MCF 10A (cell line): ENCODE results near the gene TIMELESS. TPM values are rescaled to one million over a fixed set of nuclear protein-coding genes. Genes with fewer than 3 reads are reported as not detected.

Experiments used
- BruUV-seq: library from RNA; stranded (reverse); fragments of 400-500 nt; replicated peaks from 2 replicates; lab custom pipeline; 2021; lab: Mats Ljungman, UMichigan
- CTCF ChIA-PET: fragments of 300-600 bp; sonication (Branson Sonifier 250); formaldehyde crosslinking; extraction: SDS; loops from one replicate; lab custom pipeline; 2021; ENCODE audit warnings: antibody characterized with exemption, inconsistent platforms; lab: Yijun Ruan, JAX
- POLR2A ChIA-PET: fragments of 300-600, 350-650 bp; sonication (Branson Sonifier 250); formaldehyde crosslinking; extraction: SDS; loops from one replicate; lab custom pipeline; 2020; ENCODE audit warnings: antibody characterized with exemption, inconsistent platforms; lab: Yijun Ruan, JAX
- DNase-seq: peaks from one replicate; pipeline ENCODE4 v3.0.0-alpha.2; 2018; ENCODE audit not compliant: unreplicated experiment
- H3K27ac Mint-ChIP-seq: one replicate; pipeline ENCODE4 v1.8.0; 2022; ENCODE audit warnings: mild to moderate bottlenecking, low read depth, mixed read lengths; ENCODE audit not compliant: unreplicated experiment
- H3K27me3 Mint-ChIP-seq: one replicate; pipeline ENCODE4 v1.8.0; 2022; ENCODE audit warnings: mixed read lengths; ENCODE audit not compliant: insufficient read depth, unreplicated experiment
- H3K36me3 Mint-ChIP-seq: one replicate; pipeline ENCODE4 v1.8.0; 2022; ENCODE audit warnings: mild to moderate bottlenecking, moderate library complexity, mixed read lengths; ENCODE audit not compliant: insufficient read depth, unreplicated experiment
- H3K4me1 Mint-ChIP-seq: one replicate; pipeline ENCODE4 v1.8.0; 2022; ENCODE audit warnings: mixed read lengths; ENCODE audit not compliant: insufficient read depth, unreplicated experiment
- H3K4me3 Mint-ChIP-seq: one replicate; pipeline ENCODE4 v1.8.0; 2022; ENCODE audit warnings: mild to moderate bottlenecking, moderate library complexity, mixed read lengths; ENCODE audit not compliant: unreplicated experiment
- H3K9me3 Mint-ChIP-seq: one replicate; pipeline ENCODE4 v1.8.0; 2022; ENCODE audit warnings: mixed read lengths; ENCODE audit not compliant: unreplicated experiment
- intact Hi-C: fragments of 100-400 bp; cut with micrococcal nuclease; formaldehyde crosslinking; loops from 2 replicates; pipeline ENCODE4 v1.14.1; 2022
- total RNA-seq: library from RNA; stranded (reverse); gene quantifications from 2 replicates; pipeline ENCODE4 v1.2.3, GENCODE V29; 2022
- TF ChIP-seq, protein P1 (sequence below): fragments of 200-600 bp; IDR thresholded peaks from one replicate; pipeline ENCODE4 v1.8.0; 2022; ENCODE audit warnings: antibody characterized with exemption, mild to moderate bottlenecking; ENCODE audit not compliant: unreplicated experiment

Gene TIMELESS
- total RNA-seq, 1 experiment from 2014 or later = 14.0 TPM

DNA sequence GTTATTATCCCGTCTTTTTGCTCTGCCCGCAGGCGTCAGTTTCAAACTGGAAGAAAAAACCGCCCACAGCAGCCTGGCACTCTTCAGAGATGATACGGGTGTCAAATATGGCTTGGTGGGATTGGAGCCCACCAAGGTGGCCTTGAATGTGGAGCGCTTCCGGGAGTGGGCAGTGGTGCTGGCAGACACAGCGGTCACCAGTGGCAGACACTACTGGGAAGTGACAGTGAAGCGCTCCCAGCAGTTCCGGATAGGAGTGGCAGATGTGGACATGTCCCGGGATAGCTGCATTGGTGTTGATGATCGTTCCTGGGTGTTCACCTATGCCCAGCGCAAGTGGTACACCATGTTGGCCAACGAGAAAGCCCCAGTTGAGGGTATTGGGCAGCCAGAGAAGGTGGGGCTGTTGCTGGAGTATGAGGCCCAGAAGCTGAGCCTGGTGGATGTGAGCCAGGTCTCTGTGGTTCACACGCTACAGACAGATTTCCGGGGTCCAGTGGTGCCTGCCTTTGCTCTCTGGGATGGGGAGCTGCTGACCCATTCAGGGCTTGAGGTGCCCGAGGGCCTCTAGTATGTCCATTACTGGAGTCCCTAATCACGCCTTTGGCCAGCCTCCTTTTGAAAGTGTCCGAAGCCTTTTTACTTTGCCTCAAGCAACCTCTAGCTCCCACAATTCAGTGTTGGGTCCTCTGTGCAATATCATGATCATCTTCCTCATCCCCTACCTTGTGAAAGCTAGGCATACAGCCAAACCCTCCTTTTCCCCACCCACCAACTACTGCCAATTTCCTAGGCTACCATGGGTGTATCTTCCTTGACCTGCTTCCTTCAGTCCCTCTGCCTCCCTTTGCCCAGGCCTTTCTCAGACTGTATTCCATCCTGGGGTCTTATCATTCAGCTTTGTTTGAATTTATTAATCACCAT, 20.0 kb upstream of the TIMELESS start:
- TF ChIP-seq, protein P1, sequence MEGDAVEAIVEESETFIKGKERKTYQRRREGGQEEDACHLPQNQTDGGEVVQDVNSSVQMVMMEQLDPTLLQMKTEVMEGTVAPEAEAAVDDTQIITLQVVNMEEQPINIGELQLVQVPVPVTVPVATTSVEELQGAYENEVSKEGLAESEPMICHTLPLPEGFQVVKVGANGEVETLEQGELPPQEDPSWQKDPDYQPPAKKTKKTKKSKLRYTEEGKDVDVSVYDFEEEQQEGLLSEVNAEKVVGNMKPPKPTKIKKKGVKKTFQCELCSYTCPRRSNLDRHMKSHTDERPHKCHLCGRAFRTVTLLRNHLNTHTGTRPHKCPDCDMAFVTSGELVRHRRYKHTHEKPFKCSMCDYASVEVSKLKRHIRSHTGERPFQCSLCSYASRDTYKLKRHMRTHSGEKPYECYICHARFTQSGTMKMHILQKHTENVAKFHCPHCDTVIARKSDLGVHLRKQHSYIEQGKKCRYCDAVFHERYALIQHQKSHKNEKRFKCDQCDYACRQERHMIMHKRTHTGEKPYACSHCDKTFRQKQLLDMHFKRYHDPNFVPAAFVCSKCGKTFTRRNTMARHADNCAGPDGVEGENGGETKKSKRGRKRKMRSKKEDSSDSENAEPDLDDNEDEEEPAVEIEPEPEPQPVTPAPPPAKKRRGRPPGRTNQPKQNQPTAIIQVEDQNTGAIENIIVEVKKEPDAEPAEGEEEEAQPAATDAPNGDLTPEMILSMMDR = no peak
- CTCF ChIA-PET = interaction anchor here (0.5 to 1.5 kb wide), 10 partner anchors 12 to 345 kb away, joined by 3 to 4 read pairs (median 3); partner anchors contain the start of gene STAT2
- no TSS peak for BruUV-seq
- POLR2A ChIA-PET = interaction anchor here (0.6 to 4.5 kb wide), 23 partner anchors 10 to 354 kb away, joined by 3 to 54 read pairs (median 7); partner anchors contain the start of genes APOF, BAZ2A, CNPY2 and GLS2
- peaks cover 15% of the 10 kb centered on the region for H3K36me3 Mint-ChIP-seq
- H3K9me3 Mint-ChIP-seq = no peaks in the 10 kb centered on the region
- intact Hi-C loops = loop anchor here (5.0 kb wide), 1 partner anchor 352 kb away; the partner anchor contains the start of genes RPL41 and ZC3H10
- H3K4me1 Mint-ChIP-seq = peaks cover 11% of the 10 kb centered on the region
- peak overlapping the region; percentile 96 for H3K27ac Mint-ChIP-seq
- peak overlapping the region; percentile 97 for H3K4me3 Mint-ChIP-seq
- no peaks in the 10 kb centered on the region for H3K27me3 Mint-ChIP-seq
- DNase-seq = peak; percentile 54

GRCh38 chr12:56468216-56469006, 19.2 kb upstream of the TIMELESS start, which contains the start of gene SPRYD4:
TSS of gene SPRYD4 (plus strand) at chr12:56468578. CDS start at chr12:56468592, 14 bp downstream.
- CTCF ChIA-PET = interaction anchor here (0.5 to 1.5 kb wide), 10 partner anchors 21 to 344 kb away, joined by 3 to 4 read pairs (median 3); partner anchors contain the start of gene STAT2
- POLR2A ChIA-PET = interaction anchor here (0.6 to 4.5 kb wide), 26 partner anchors 11 to 495 kb away, joined by 3 to 54 read pairs (median 5); partner anchors contain the start of genes APOF, BAZ2A, CNPY2 and GLS2

GRCh38 chr12:56462565-56462964, 13.3 kb upstream of the TIMELESS start:
- no peak for DNase-seq
- intact Hi-C loops = no loop called here
- peaks cover 6% of the 10 kb centered on the region for H3K4me1 Mint-ChIP-seq
- no TSS peak for BruUV-seq
- peaks cover 6% of the 10 kb centered on the region for H3K36me3 Mint-ChIP-seq
- H3K4me3 Mint-ChIP-seq = no peak overlapping the region
- no peak overlapping the region for H3K27ac Mint-ChIP-seq
- ChIA-PET POLR2A (interaction anchor here (3.2 to 4.5 kb wide), 2 partner anchors 13 to 147 kb away, joined by 18 to 43 read pairs; partner anchors contain the start of genes CNPY2 and TIMELESS), CTCF (interaction anchor here (0.6 to 3.0 kb wide), 4 partner anchors 147 to 687 kb away, joined by 3 to 15 read pairs (median 5); partner anchors contain the start of gene CNPY2)
- H3K27me3 Mint-ChIP-seq = no peaks in the 10 kb centered on the region
- no peaks in the 10 kb centered on the region for H3K9me3 Mint-ChIP-seq
- TF ChIP-seq, protein P1 = no peak

More at GRCh38 chr12:56468216-56469006, 19.2 kb upstream of the TIMELESS start, which contains the start of gene SPRYD4:
- TF ChIP-seq, protein P1 = peak; percentile 23
- peaks cover 7% of the 10 kb centered on the region for H3K36me3 Mint-ChIP-seq
- TSS peak; percentile 52 for BruUV-seq
- peak; percentile 93 for DNase-seq
- peak within 1 kb of the TSS; percentile 97 for H3K4me3 Mint-ChIP-seq
- H3K4me1 Mint-ChIP-seq = peaks cover 14% of the 10 kb centered on the region
- H3K27me3 Mint-ChIP-seq = no peaks in the 10 kb centered on the region
- peak within 1 kb of the TSS; percentile 96 for H3K27ac Mint-ChIP-seq
- no peaks in the 10 kb centered on the region for H3K9me3 Mint-ChIP-seq
- intact Hi-C loops = loop anchor here (1.0 to 5.0 kb wide), 2 partner anchors 108 to 351 kb away; partner anchors contain the start of genes RPL41, STAT2 and ZC3H10
